Upper lobe of right lung (tissue), 1 donor: ENCODE data around the gene METTL8. TPM values are rescaled to one million over a fixed set of nuclear protein-coding genes. Genes with fewer than 3 reads are reported as not detected.

Source experiments
- ATAC-seq: fragments of 200-7000 bp; cut with Tn5 transposase; one replicate; pipeline ENCODE4 v1.9.1; 2020; ENCODE audit warnings: mild to moderate bottlenecking, moderate library complexity
- DNase-seq: peaks from one replicate; pipeline ENCODE4 v3.0.0-alpha.2; 2020
- H3K27ac ChIP-seq: fragments of 200-600 bp; one replicate; pipeline ENCODE4 v1.8.0; 2022
- H3K27me3 ChIP-seq: fragments of 200-600 bp; one replicate; pipeline ENCODE4 v1.8.0; 2022; ENCODE audit warnings: mild to moderate bottlenecking
- H3K36me3 ChIP-seq: fragments of 200-600 bp; one replicate; pipeline ENCODE4 v1.8.0; 2022
- H3K4me1 ChIP-seq: fragments of 200-600 bp; one replicate; pipeline ENCODE4 v1.8.0; 2022
- H3K4me3 ChIP-seq: fragments of 200-600 bp; one replicate; pipeline ENCODE4 v1.8.0; 2022; ENCODE audit warnings: mild to moderate bottlenecking
- H3K9me3 ChIP-seq: fragments of 200-600 bp; one replicate; pipeline ENCODE4 v1.8.0; 2022
- intact Hi-C: fragments of 100-400 bp; cut with DNase I; formaldehyde crosslinking; loops from one replicate; pipeline ENCODE4 v1.11.0; 2022
- total RNA-seq: library from RNA; stranded (reverse); fragmentation: NEBNext Ultra II Directional; extraction: Animal tissue kit (Norgen Biotek cat#: 25700); gene quantifications from one replicate; pipeline ENCODE4 v1.2.1, GENCODE V29; 2021
- TF ChIP-seq, protein P1 (sequence below): fragments of 200-600 bp; IDR thresholded peaks from one replicate; pipeline ENCODE4 v1.8.0; 2022; ENCODE audit warnings: antibody characterized with exemption
- donor health status: DM: no; HTN: yes; CAD: no; lungs with severe emphysema.

METTL8 gene
- total RNA-seq, 1 donor from 2014 or later: 18.2 TPM

DNA sequence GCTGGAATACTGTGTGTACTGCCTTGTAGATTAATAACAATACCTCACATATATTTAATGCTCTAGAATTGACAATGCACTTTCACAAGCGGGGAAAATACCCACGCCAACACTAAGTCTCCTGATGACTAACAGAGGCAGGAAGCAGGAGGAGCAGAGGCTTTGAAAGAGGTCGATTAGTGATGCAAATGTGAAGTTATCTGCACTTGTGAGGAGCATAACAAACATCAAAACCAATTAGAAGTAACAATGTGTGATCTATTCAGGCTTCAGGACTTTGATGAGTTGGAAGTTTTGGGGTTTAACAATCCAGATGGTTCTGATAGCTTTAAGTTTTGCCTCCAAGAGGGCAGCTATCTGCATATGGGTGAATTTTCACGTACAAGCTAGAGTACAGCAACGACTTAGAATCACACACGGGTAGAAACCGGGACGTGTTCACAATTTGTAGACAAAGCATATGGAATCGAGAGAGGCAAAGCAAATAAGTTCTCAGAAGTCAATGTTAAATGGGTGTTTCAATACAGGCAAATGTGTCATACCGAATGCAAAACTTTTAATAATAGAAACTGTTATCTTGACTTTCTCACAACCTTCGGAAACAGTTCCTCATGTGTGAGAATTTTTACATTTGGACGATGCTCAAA lies 114.5 kb downstream of the METTL8 start:
- DNase-seq (no peak), ATAC-seq (no peak)
- no peaks in the 10 kb centered on the region for H3K9me3 ChIP-seq
- intact Hi-C loops: no loop called here
- H3K27ac ChIP-seq: no peak overlapping the region
- no peaks in the 10 kb centered on the region for H3K36me3 ChIP-seq
- no peak overlapping the region for H3K4me3 ChIP-seq
- H3K27me3 ChIP-seq: no peaks in the 10 kb centered on the region
- TF ChIP-seq, protein P1, sequence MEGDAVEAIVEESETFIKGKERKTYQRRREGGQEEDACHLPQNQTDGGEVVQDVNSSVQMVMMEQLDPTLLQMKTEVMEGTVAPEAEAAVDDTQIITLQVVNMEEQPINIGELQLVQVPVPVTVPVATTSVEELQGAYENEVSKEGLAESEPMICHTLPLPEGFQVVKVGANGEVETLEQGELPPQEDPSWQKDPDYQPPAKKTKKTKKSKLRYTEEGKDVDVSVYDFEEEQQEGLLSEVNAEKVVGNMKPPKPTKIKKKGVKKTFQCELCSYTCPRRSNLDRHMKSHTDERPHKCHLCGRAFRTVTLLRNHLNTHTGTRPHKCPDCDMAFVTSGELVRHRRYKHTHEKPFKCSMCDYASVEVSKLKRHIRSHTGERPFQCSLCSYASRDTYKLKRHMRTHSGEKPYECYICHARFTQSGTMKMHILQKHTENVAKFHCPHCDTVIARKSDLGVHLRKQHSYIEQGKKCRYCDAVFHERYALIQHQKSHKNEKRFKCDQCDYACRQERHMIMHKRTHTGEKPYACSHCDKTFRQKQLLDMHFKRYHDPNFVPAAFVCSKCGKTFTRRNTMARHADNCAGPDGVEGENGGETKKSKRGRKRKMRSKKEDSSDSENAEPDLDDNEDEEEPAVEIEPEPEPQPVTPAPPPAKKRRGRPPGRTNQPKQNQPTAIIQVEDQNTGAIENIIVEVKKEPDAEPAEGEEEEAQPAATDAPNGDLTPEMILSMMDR: no peak
- no peaks in the 10 kb centered on the region for H3K4me1 ChIP-seq

DNA sequence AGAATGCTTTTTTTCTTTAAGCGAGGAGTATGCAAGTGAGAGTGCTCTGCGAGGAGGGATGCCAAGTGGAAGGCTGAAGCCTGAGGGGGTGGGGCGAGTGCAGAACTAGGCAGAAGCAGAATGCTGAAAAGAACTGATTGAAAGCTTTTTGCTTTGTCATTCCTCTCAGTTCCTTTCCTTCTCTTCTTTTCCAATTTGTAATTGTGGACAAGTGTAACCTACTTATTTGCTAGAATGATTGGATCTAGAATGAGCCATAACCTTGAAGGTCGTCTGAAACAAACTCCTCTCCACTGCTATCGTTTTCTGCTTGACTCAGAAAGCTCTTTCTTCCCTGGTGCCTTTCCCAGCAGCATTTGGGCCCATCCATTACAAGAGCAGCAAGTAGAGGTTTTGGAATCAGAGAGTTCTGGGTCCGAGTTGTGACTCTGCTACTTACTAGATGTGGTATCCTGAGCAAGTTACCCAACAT lies 115.3 kb downstream of the METTL8 start:
- intact Hi-C loops: no loop called here
- no peaks in the 10 kb centered on the region for H3K4me1 ChIP-seq
- H3K27ac ChIP-seq: no peak overlapping the region
- H3K4me3 ChIP-seq: no peak overlapping the region
- TF ChIP-seq, protein P1: no peak
- DNase-seq: no peak
- H3K9me3 ChIP-seq: no peaks in the 10 kb centered on the region
- no peak for ATAC-seq
- H3K27me3 ChIP-seq: no peaks in the 10 kb centered on the region
- H3K36me3 ChIP-seq: no peaks in the 10 kb centered on the region

DNA sequence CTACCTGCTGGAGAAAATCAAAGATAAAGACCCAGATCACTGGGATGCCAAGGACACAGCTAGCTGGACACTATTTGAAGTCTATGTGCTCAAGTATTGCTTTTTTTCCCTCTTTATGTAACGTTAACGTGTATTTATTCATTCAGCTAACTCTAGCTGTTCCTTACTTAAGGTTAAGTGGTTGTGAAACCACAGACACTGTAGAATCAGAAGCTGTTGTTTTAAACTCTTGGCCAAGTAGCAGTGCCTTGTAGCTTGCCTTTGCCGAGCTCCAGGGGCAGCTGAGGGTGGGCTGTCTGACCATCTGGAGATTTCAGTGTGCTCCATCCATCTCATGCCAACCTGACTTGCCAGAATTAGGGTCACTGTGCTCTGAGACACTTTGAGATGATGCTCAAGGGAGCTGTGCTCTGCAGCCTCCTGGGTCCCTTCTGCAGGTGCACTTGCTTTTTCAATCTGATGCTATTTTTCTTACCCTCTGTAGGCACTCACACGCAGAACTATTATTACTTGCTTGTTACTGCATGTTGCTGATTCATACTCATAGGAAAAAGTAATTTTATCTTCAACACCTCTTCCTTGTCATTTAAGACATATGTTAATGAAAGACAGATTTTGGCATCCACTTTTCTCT lies 116.2 kb downstream of the METTL8 start:
- H3K4me3 ChIP-seq: no peak overlapping the region
- H3K9me3 ChIP-seq: no peaks in the 10 kb centered on the region
- no peaks in the 10 kb centered on the region for H3K36me3 ChIP-seq
- TF ChIP-seq, protein P1: no peak
- no peaks in the 10 kb centered on the region for H3K27me3 ChIP-seq
- no peak overlapping the region for H3K27ac ChIP-seq
- intact Hi-C loops: no loop called here
- H3K4me1 ChIP-seq: no peaks in the 10 kb centered on the region
- ATAC-seq (no peak), DNase-seq (no peak)

DNA sequence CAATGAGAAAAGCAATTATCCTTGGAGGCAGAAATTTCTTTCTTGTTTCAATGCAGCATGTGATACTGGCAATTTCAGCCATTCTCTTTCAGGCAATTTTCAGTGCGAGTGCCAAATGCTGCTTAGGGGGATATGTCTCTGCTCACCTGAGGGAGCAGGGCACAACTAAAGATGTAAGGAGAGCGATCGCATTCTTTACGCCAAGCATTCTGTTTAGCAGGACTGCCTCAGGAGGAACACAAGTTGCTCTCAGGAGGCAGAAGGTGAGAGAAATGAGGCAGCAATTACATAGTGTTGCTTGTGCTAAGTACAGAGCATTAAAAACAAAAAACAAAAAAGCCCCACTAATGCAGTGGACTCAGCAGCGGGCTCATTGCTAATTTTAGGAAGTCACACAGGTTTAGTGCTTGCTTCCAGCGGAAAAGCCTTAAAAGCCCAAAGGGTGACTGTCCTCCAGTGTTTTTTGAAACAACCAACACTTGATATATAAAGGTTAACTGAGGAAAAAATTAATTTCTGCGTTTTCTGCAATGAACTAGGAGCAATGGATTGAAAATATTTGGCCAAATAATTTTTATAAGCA lies 116.9 kb downstream of the METTL8 start:
- H3K4me1 ChIP-seq: no peaks in the 10 kb centered on the region
- H3K27me3 ChIP-seq: no peaks in the 10 kb centered on the region
- DNase-seq (no peak), ATAC-seq (no peak)
- H3K9me3 ChIP-seq: peaks cover 2% of the 10 kb centered on the region
- H3K27ac ChIP-seq: no peak overlapping the region
- intact Hi-C loops: no loop called here
- TF ChIP-seq, protein P1: no peak
- H3K36me3 ChIP-seq: no peaks in the 10 kb centered on the region
- no peak overlapping the region for H3K4me3 ChIP-seq

DNA sequence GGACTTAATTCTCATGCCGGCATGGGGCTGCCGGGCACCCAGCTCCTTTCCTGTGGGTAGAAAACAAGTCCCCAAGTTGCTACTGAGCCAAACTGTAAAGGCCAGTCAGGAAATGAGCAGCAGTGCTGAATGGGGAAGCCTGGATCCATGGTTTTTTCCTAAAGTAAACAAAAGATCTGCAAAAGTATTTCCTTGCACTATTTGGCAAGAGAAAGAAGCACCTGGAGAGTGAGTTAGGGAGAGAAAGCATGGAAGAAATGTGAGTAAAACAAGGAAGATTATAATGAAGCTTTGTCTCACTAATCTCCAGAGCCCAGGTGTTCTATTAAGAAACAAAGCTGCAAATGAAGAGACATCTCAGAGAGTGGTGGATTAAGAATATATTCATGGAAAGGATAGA lies 117.6 kb downstream of the METTL8 start:
- H3K27me3 ChIP-seq: no peaks in the 10 kb centered on the region
- no peaks in the 10 kb centered on the region for H3K36me3 ChIP-seq
- ATAC-seq (no peak), DNase-seq (no peak)
- TF ChIP-seq, protein P1: no peak
- H3K9me3 ChIP-seq: peaks cover 4% of the 10 kb centered on the region
- no peak overlapping the region for H3K4me3 ChIP-seq
- intact Hi-C loops: no loop called here
- H3K4me1 ChIP-seq: no peaks in the 10 kb centered on the region
- H3K27ac ChIP-seq: no peak overlapping the region
